GM19455 (cell line): ENCODE results near the gene SS18L1.

Experiments used
- ATAC-seq: cut with Tn5 transposase; IDR thresholded peaks from one replicate; pipeline ENCODE4 v1.9.1; 2021; ENCODE audit not compliant: unreplicated experiment

Gene SS18L1

GRCh38 chr20:62168890-62169435 is 25.4 kb downstream of the SS18L1 start:
- no peak for ATAC-seq

- ATAC-seq, result no peak
Measured at GRCh38 chr20:62170536-62170935, 27.0 kb downstream of the SS18L1 start.

- ATAC-seq, result no peak
Measured at GRCh38 chr20:62171245-62171644, 27.7 kb downstream of the SS18L1 start.

- no peak for ATAC-seq
Measured at GRCh38 chr20:62172666-62173065, 29.1 kb downstream of the SS18L1 start.

- ATAC-seq, result no peak
Measured at GRCh38 chr20:62174021-62174804, 30.6 kb downstream of the SS18L1 start.

GRCh38 chr20:62174870-62175624 is 31.5 kb downstream of the SS18L1 start:
- ATAC-seq, result no peak

GRCh38 chr20:62175711-62176110 is 32.1 kb downstream of the SS18L1 start:
- no peak for ATAC-seq

- no peak for ATAC-seq
Measured at GRCh38 chr20:62176866-62177265, 33.3 kb downstream of the SS18L1 start.

- no peak for ATAC-seq
Measured at GRCh38 chr20:62177307-62177706, 33.7 kb downstream of the SS18L1 start.

GRCh38 chr20:62178316-62179161 is 35.0 kb downstream of the SS18L1 start:
- ATAC-seq, result no peak

GRCh38 chr20:62179162-62179504 is 35.6 kb downstream of the SS18L1 start:
- ATAC-seq, result no peak

- ATAC-seq, result no peak
Measured at GRCh38 chr20:62181808-62182207, 38.2 kb downstream of the SS18L1 start.

- peak; percentile 93 for ATAC-seq
Measured at GRCh38 chr20:62182469-62183425, 39.2 kb downstream of the SS18L1 start, which contains the start of gene MTG2. TSS of gene MTG2 (plus strand) at chr20:62183028. CDS start at chr20:62193421, 10,393 bp downstream.

- no peak for ATAC-seq
Measured at GRCh38 chr20:62183426-62184142, 40.0 kb downstream of the SS18L1 start.

GRCh38 chr20:62186096-62186426 is 42.5 kb downstream of the SS18L1 start:
- no peak for ATAC-seq

GRCh38 chr20:62186887-62187866 is 43.6 kb downstream of the SS18L1 start:
- ATAC-seq, result no peak

GRCh38 chr20:62190639-62191411 is 47.3 kb downstream of the SS18L1 start:
- no peak for ATAC-seq
